ENCODE measurements around the gene RCSD1.

Gene RCSD1

DNA sequence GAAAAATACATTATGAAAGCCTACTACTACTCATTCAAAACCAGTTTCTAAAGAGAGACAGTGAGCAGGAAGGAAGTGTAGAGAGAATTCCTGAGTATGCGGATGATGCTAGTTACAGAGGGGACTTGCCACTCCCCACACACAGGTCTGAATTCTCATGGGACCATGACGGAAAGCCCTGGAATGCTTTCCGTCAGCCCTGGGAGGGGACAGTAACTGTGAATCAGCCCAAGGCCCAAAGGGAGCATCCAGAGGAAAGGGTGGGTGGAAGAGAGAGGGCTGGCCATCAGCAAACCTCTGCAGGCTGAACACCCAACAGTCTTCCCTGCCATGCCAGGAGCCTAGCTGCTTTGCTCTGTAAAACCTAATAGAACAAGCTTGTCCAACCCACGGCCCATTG is 36.4 kb downstream of the RCSD1 start:
- H3K4me2 ChIP-seq (ENCODE audit: low read depth, low read length, poor library complexity, severe bottlenecking) = no peak overlapping the region
- no peak overlapping the region for H3K4me3 ChIP-seq (ENCODE audit: low read length, poor library complexity, severe bottlenecking)

DNA sequence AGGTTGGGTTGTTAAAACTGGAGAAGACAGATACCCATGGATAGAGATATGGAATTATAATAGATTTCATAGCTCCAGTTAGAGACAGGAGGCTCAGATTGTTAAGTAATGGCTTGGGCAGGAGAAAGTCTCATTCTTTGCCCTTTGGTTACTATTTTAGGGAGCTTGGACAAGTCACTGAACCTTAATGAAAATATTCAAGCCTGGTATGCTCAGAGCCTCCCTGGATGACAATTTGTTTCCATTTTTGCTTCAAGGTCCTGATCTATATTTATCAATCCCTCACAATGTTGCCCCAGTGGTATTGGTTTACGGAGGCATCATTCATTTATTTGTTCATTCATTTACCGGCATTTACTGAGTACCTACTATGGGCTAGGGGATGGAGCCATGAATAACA is 37.5 kb downstream of the RCSD1 start:
- Histone ChIP-seq H3K9ac (ENCODE audit: low read depth, low read length, poor library complexity, severe bottlenecking) (no peak overlapping the region), H3K9me2 (replicated peaks; ENCODE audit: low read depth, low read length) (no peaks in the 10 kb centered on the region), H3K79me2 (ENCODE audit: insufficient read depth, low read length) (peaks cover 11% of the 10 kb centered on the region; the same call in 1 of the 2 replicates), H3K9me3 (ENCODE audit: insufficient read depth, low read depth, low read length) (no peaks in the 10 kb centered on the region), H3K36me3 (ENCODE audit: insufficient read depth, low read length) (peaks cover 6% of the 10 kb centered on the region; the same call in 1 of the 2 replicates), H3K4me2 (ENCODE audit: low read depth, low read length, poor library complexity, severe bottlenecking) (no peak overlapping the region), H3F3A (ENCODE audit: low read depth) (no peaks in the 10 kb centered on the region), H3K4me3 (ENCODE audit: low read length, poor library complexity, severe bottlenecking) (no peak overlapping the region), H3K4me1 (ENCODE audit: insufficient read depth, low read length, poor library complexity, severe bottlenecking) (no peaks in the 10 kb centered on the region), H3K27me3 (ENCODE audit: insufficient read depth, low read length, poor library complexity, severe bottlenecking) (no peaks in the 10 kb centered on the region), H4K20me1 (ENCODE audit: insufficient read depth, low read length, poor library complexity, severe bottlenecking) (peaks cover 4% of the 10 kb centered on the region), H2AFZ (ENCODE audit: low read length) (no peak overlapping the region)
- TF ChIP-seq EZH2phosphoT487 (IDR thresholded peaks at IDR 0.05; ENCODE audit: borderline replicate concordance) = no peak
- TF ChIP-seq, protein P1, sequence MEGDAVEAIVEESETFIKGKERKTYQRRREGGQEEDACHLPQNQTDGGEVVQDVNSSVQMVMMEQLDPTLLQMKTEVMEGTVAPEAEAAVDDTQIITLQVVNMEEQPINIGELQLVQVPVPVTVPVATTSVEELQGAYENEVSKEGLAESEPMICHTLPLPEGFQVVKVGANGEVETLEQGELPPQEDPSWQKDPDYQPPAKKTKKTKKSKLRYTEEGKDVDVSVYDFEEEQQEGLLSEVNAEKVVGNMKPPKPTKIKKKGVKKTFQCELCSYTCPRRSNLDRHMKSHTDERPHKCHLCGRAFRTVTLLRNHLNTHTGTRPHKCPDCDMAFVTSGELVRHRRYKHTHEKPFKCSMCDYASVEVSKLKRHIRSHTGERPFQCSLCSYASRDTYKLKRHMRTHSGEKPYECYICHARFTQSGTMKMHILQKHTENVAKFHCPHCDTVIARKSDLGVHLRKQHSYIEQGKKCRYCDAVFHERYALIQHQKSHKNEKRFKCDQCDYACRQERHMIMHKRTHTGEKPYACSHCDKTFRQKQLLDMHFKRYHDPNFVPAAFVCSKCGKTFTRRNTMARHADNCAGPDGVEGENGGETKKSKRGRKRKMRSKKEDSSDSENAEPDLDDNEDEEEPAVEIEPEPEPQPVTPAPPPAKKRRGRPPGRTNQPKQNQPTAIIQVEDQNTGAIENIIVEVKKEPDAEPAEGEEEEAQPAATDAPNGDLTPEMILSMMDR (conservative IDR thresholded peaks at IDR 0.05; ENCODE audit: low read length) = no peak

More for the DNA sequence above, 36.4 kb downstream of the RCSD1 start:
- H3K9ac ChIP-seq (ENCODE audit: low read depth, low read length, poor library complexity, severe bottlenecking) = no peak overlapping the region
- no peak for TF ChIP-seq EZH2phosphoT487 (IDR thresholded peaks at IDR 0.05; ENCODE audit: borderline replicate concordance)
- TF ChIP-seq, protein P1 (conservative IDR thresholded peaks at IDR 0.05; ENCODE audit: low read length) = no peak
- no peaks in the 10 kb centered on the region for H3K9me3 ChIP-seq (ENCODE audit: insufficient read depth, low read depth, low read length)
- H2AFZ ChIP-seq (ENCODE audit: low read length) = no peak overlapping the region
- no peaks in the 10 kb centered on the region for H3F3A ChIP-seq (ENCODE audit: low read depth)
- no peaks in the 10 kb centered on the region for H3K9me2 ChIP-seq (replicated peaks; ENCODE audit: low read depth, low read length)
- 0 out of 2 replicates have a peak, but pooled peaks cover 6% of the 10 kb centered on the region for H3K36me3 ChIP-seq (ENCODE audit: insufficient read depth, low read length)
- H3K79me2 ChIP-seq (ENCODE audit: insufficient read depth, low read length) = peaks cover 21% of the 10 kb centered on the region; the same call in 1 of the 2 replicates
- peaks cover 4% of the 10 kb centered on the region for H4K20me1 ChIP-seq (ENCODE audit: insufficient read depth, low read length, poor library complexity, severe bottlenecking)
- no peaks in the 10 kb centered on the region for H3K27me3 ChIP-seq (ENCODE audit: insufficient read depth, low read length, poor library complexity, severe bottlenecking)
- peaks cover 7% of the 10 kb centered on the region for H3K4me1 ChIP-seq (ENCODE audit: insufficient read depth, low read length, poor library complexity, severe bottlenecking)

DNA sequence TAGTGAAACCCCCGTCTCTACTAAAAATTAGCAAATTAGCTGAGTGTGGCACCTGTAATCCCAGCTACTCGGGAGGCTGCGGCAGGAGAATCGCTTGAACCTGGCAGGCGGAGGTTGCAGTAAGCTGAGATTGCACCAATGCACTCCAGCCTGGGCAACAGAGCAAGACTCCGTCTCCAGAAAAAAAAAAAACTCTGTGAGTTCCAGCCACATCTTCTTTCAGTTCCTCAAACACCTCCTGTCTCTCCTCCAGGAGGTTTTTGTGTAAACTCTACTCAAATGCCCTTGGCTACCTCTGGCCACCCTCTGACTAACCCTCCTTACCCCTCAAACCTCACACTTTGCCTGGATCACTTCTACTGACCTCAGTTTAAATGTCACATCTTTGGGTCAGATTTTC is 38.1 kb downstream of the RCSD1 start:
- H3K79me2 ChIP-seq (ENCODE audit: insufficient read depth, low read length) = 0 out of 2 replicates have a peak, but pooled peaks cover 6% of the 10 kb centered on the region
- peaks cover 4% of the 10 kb centered on the region for H4K20me1 ChIP-seq (ENCODE audit: insufficient read depth, low read length, poor library complexity, severe bottlenecking)
- no peak overlapping the region for H3K9ac ChIP-seq (ENCODE audit: low read depth, low read length, poor library complexity, severe bottlenecking)

More for the DNA sequence above, 38.1 kb downstream of the RCSD1 start:
- Histone ChIP-seq H3K4me2 (ENCODE audit: low read depth, low read length, poor library complexity, severe bottlenecking) (no peak overlapping the region), H2AFZ (ENCODE audit: low read length) (no peak overlapping the region), H3K27me3 (ENCODE audit: insufficient read depth, low read length, poor library complexity, severe bottlenecking) (no peaks in the 10 kb centered on the region), H3K9me2 (replicated peaks; ENCODE audit: low read depth, low read length) (no peaks in the 10 kb centered on the region), H3K4me1 (ENCODE audit: insufficient read depth, low read length, poor library complexity, severe bottlenecking) (no peaks in the 10 kb centered on the region), H3K4me3 (ENCODE audit: low read length, poor library complexity, severe bottlenecking) (no peak overlapping the region), H3K36me3 (ENCODE audit: insufficient read depth, low read length) (peaks cover 11% of the 10 kb centered on the region; the same call in 1 of the 2 replicates), H3K9me3 (ENCODE audit: insufficient read depth, low read depth, low read length) (no peaks in the 10 kb centered on the region), H3F3A (ENCODE audit: low read depth) (no peaks in the 10 kb centered on the region)
- TF ChIP-seq, protein P1 (conservative IDR thresholded peaks at IDR 0.05; ENCODE audit: low read length) = no peak
- TF ChIP-seq EZH2phosphoT487 (IDR thresholded peaks at IDR 0.05; ENCODE audit: borderline replicate concordance) = no peak
